HL-60 (cell line): ENCODE data around the gene RSF1.

Experiments
- GABPA ChIP-seq: IDR thresholded peaks from 2 replicates; pipeline ENCODE4 v1.6.1; 2012; ENCODE audit warnings: low read depth
- POLR2AphosphoS5 ChIP-seq: IDR thresholded peaks from 2 replicates; pipeline ENCODE4 v1.6.1; 2012; ENCODE audit warnings: low read depth
- REST ChIP-seq: IDR thresholded peaks from 2 replicates; pipeline ENCODE4 v1.6.1; 2012; ENCODE audit warnings: low read depth; ENCODE audit not compliant: insufficient replicate concordance
- TF ChIP-seq, protein P1 (sequence below): IDR thresholded peaks from one replicate; pipeline ENCODE4 v1.5.1; 2011; ENCODE audit warnings: low read length, control low read depth, inconsistent platforms; ENCODE audit not compliant: insufficient read depth

DNA sequence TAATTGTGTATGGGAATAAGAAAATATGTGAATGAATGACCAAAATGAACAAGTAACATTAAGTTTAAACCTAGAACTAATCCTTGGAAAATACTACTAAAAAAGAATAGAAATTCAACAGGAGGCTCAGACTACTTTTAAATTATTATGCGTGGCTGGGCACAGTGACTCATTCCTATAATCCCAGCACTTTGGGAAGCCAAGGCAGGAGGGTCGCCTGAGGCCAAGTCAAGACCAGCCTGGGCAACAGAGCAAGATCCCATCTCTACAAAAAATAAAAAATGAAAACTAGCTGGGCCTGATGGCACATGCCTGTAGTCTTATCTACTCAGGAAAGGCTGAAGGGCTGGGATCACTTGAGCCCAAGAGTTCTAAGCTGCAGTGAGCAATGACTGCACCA, 97.5 kb downstream of the RSF1 start:
- TF ChIP-seq, protein P1, sequence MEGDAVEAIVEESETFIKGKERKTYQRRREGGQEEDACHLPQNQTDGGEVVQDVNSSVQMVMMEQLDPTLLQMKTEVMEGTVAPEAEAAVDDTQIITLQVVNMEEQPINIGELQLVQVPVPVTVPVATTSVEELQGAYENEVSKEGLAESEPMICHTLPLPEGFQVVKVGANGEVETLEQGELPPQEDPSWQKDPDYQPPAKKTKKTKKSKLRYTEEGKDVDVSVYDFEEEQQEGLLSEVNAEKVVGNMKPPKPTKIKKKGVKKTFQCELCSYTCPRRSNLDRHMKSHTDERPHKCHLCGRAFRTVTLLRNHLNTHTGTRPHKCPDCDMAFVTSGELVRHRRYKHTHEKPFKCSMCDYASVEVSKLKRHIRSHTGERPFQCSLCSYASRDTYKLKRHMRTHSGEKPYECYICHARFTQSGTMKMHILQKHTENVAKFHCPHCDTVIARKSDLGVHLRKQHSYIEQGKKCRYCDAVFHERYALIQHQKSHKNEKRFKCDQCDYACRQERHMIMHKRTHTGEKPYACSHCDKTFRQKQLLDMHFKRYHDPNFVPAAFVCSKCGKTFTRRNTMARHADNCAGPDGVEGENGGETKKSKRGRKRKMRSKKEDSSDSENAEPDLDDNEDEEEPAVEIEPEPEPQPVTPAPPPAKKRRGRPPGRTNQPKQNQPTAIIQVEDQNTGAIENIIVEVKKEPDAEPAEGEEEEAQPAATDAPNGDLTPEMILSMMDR = no peak
- no peak for TF ChIP-seq POLR2AphosphoS5
- TF ChIP-seq REST = no peak
- TF ChIP-seq GABPA = no peak
